LNCaP clone FGC (cell line): ENCODE data around the gene AGMO.

Source experiments
- DNase-seq: peaks from one replicate; pipeline ENCODE4 v3.0.0-alpha.2; 2011; ENCODE audit warnings: low read depth
- H3K4me3 ChIP-seq: 2 replicates; pipeline ENCODE4 v1.5.1; 2011; ENCODE audit warnings: mild to moderate bottlenecking, low read depth, low read length, control low read depth
- CTCF ChIP-seq: IDR thresholded peaks from 2 replicates; pipeline ENCODE4 v1.5.1; 2012; ENCODE audit warnings: mild to moderate bottlenecking; ENCODE audit not compliant: control insufficient read depth, insufficient read depth; ENCODE audit errors: extremely low read depth

Gene AGMO

DNA sequence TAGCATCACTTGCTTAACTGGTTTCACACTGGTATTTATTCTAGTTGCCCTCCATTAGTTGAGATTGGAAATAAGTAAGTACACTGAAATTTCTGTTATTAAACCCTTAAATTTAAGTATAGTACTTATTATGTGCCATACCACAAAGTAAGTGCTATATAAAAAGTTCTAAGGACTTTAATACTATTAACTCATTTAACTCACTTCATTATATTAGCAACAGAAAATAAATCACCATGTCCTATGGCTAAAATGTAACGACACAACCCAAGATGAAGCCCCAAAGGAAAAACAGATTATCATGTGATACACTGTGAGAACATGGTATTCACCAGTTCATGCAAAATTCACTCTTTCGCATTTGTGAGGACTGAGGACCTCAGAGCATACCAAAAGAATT is 70.5 kb downstream of the AGMO start:
- TF ChIP-seq CTCF, result no peak
- H3K4me3 ChIP-seq, result no peak overlapping the region
- DNase-seq, result no peak

GRCh38 chr7:15490291-15490690 is 71.5 kb downstream of the AGMO start:
- DNase-seq, result no peak
- TF ChIP-seq CTCF, result no peak

DNA sequence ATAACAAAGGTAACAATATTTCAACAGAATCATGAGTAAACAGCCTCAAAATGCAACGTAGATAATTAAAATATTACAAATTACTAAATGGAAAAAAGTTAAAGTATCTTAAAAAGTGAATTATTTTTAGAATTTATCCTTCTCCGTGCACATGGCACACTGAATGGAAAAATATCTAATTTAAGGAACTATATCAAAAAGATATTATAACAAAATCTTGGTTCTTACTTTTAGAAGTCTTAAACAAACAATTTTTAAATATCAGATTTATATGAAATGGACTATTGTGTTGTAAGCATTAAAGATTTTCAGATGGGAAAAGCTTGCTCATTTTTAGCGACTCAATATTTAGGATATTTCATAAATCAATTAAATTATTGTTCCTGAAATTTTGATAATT is 72.0 kb downstream of the AGMO start:
- DNase-seq, result no peak
- H3K4me3 ChIP-seq, result no peak overlapping the region
- TF ChIP-seq CTCF, result no peak

More at GRCh38 chr7:15490291-15490690, 71.5 kb downstream of the AGMO start:
- H3K4me3 ChIP-seq, result no peak overlapping the region

GRCh38 chr7:15489383-15489782 is 72.4 kb downstream of the AGMO start:
- no peak for TF ChIP-seq CTCF
- DNase-seq, result no peak
- no peak overlapping the region for H3K4me3 ChIP-seq

DNA sequence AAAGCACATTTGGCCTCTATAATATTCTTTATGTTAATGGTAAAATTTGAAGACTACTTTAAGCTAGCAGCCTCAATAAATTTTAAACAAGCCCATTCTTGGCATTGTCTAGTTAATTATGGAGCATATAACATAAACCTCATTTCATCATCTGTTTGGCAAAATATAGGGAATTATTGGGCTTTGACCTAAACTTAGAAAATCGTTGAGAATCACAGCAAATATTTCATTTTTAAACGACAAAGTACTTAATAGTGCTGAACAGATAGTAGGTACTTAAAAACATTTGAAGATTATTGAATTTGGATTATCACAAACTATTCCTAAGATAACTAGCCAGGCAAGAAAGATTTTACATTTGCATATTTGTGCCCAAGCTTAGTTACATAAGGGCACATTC is 73.4 kb downstream of the AGMO start:
- DNase-seq, result no peak
- TF ChIP-seq CTCF, result no peak

GRCh38 chr7:15487896-15488295 is 73.9 kb downstream of the AGMO start:
- DNase-seq, result no peak
- H3K4me3 ChIP-seq, result no peak overlapping the region
- no peak for TF ChIP-seq CTCF

More for the DNA sequence above, 73.4 kb downstream of the AGMO start:
- no peak overlapping the region for H3K4me3 ChIP-seq

- TF ChIP-seq CTCF, result no peak
- no peak for DNase-seq
- H3K4me3 ChIP-seq, result no peak overlapping the region
Measured at GRCh38 chr7:15485998-15486397, 75.8 kb downstream of the AGMO start.
